ENCODE measurements around the gene DMPK.
A peak's percentile ranks its signal among the peaks of the same experiment; 100 is the strongest.
"Not testable (repeated sequence)": the region's sequence is repeated elsewhere in the genome, so short reads cannot be mapped to it uniquely, and the experiment has no call there.

DMPK gene

GRCh38 chr19:45815481-45816216 is 33.4 kb upstream of the DMPK start:
- DNase-seq (ENCODE audit: low read depth): no peak

GRCh38 chr19:45814851-45815480 is 32.7 kb upstream of the DMPK start, which contains the start of gene RSPH6A:
Gene RSPH6A (minus strand): TSS chr19:45815308. CDS start chr19:45815176, 132 bp downstream.
- no peak for DNase-seq (ENCODE audit: low read depth)

- DNase-seq (ENCODE audit: low read depth): no peak
Observed at GRCh38 chr19:45814166-45814780, 32.0 kb upstream of the DMPK start.

- DNase-seq (ENCODE audit: low read depth): no peak
Observed at GRCh38 chr19:45812297-45812696, 30.0 kb upstream of the DMPK start.

GRCh38 chr19:45809643-45810159 is 27.4 kb upstream of the DMPK start:
- no peak for DNase-seq (ENCODE audit: low read depth)

GRCh38 chr19:45805719-45806118 is 23.4 kb upstream of the DMPK start:
- no peak for DNase-seq (ENCODE audit: low read depth)

GRCh38 chr19:45804959-45805230 is 22.6 kb upstream of the DMPK start:
- no peak for DNase-seq (ENCODE audit: low read depth)

GRCh38 chr19:45804140-45804958 is 22.1 kb upstream of the DMPK start:
- no peak for DNase-seq (ENCODE audit: low read depth)

GRCh38 chr19:45801603-45802175 is 19.4 kb upstream of the DMPK start:
- no peak for DNase-seq (ENCODE audit: low read depth)

- no peak for DNase-seq (ENCODE audit: low read depth)
Observed at GRCh38 chr19:45800070-45800553, 17.8 kb upstream of the DMPK start.

- not testable (repeated sequence) for DNase-seq (ENCODE audit: low read depth)
Observed at GRCh38 chr19:45799541-45799940, 17.3 kb upstream of the DMPK start.

- peak; percentile 41 for DNase-seq (ENCODE audit: low read depth)
Observed at GRCh38 chr19:45798995-45799517, 16.8 kb upstream of the DMPK start.

- no peak for DNase-seq (ENCODE audit: low read depth)
Observed at GRCh38 chr19:45794627-45795026, 12.3 kb upstream of the DMPK start.

GRCh38 chr19:45793876-45794275 is 11.6 kb upstream of the DMPK start:
- no peak for DNase-seq (ENCODE audit: low read depth)

- no peak for DNase-seq (ENCODE audit: low read depth)
Observed at GRCh38 chr19:45793178-45793564, 10.9 kb upstream of the DMPK start.

GRCh38 chr19:45792470-45793177 is 10.3 kb upstream of the DMPK start, which contains the start of gene DMWD:
Gene DMWD (minus strand): TSS chr19:45792845. CDS start chr19:45792756, 89 bp downstream.
- DNase-seq (ENCODE audit: low read depth): peak; percentile 100

- no peak for DNase-seq (ENCODE audit: low read depth)
Observed at GRCh38 chr19:45791744-45792469, 9.6 kb upstream of the DMPK start.

- no peak for DNase-seq (ENCODE audit: low read depth)
Observed at GRCh38 chr19:45790942-45791341, 8.7 kb upstream of the DMPK start.

GRCh38 chr19:45789035-45789786 is 6.9 kb upstream of the DMPK start:
- no peak for DNase-seq (ENCODE audit: low read depth)

Data from stimulated activated CD8-positive, alpha-beta memory T cell treated with anti-CD3 and anti-CD28 coated beads, Interleukin-12 subunit alpha, Interleukin-12 subunit beta, amount 100 ng/mL, for 1 hour (primary cell).